ENCODE results near the gene ARID2.

ARID2 gene

GRCh38 chr12:45909041-45909713 is 179.7 kb downstream of the ARID2 start:
- H3K27me3 ChIP-seq (ENCODE audit: control insufficient read depth in 1 of 2, insufficient read depth in 2 of 2, low read length in 2 of 2) = no peaks in the 10 kb centered on the region
- no peaks in the 10 kb centered on the region for H3K9me3 ChIP-seq (ENCODE audit: low read length)
- H3K36me3 ChIP-seq (ENCODE audit: insufficient read depth, low read length) = no peaks in the 10 kb centered on the region
- no peak overlapping the region for H3K9ac ChIP-seq (ENCODE audit: low read length)
- no peaks in the 10 kb centered on the region for H3K4me1 ChIP-seq (ENCODE audit: insufficient read depth, low read length)
- no peak overlapping the region for H3K4me3 ChIP-seq (ENCODE audit: low read depth in 1 of 2, low read length in 2 of 2)
- H3K27ac ChIP-seq (ENCODE audit: low read depth, low read length) = no peak overlapping the region

- H3K9ac ChIP-seq (ENCODE audit: low read length) = no peak overlapping the region
- H3K36me3 ChIP-seq (ENCODE audit: insufficient read depth, low read length) = peaks cover 6% of the 10 kb centered on the region
- no peaks in the 10 kb centered on the region for H3K4me1 ChIP-seq (ENCODE audit: insufficient read depth, low read length)
- no peaks in the 10 kb centered on the region for H3K9me3 ChIP-seq (ENCODE audit: low read length)
- H3K27me3 ChIP-seq (ENCODE audit: control insufficient read depth in 1 of 2, insufficient read depth in 2 of 2, low read length in 2 of 2) = no peaks in the 10 kb centered on the region
- H3K4me3 ChIP-seq (ENCODE audit: low read depth in 1 of 2, low read length in 2 of 2) = no peak overlapping the region
- H3K27ac ChIP-seq (ENCODE audit: low read depth, low read length) = no peak overlapping the region
Measured at GRCh38 chr12:45912774-45913173, 183.3 kb downstream of the ARID2 start.

- Histone ChIP-seq H3K36me3 (ENCODE audit: insufficient read depth, low read length) (peaks cover 6% of the 10 kb centered on the region), H3K9ac (ENCODE audit: low read length) (no peak overlapping the region), H3K27me3 (ENCODE audit: control insufficient read depth in 1 of 2, insufficient read depth in 2 of 2, low read length in 2 of 2) (no peaks in the 10 kb centered on the region)
Measured at GRCh38 chr12:45913631-45914030, 184.1 kb downstream of the ARID2 start.

GRCh38 chr12:45914090-45914489 is 184.6 kb downstream of the ARID2 start:
- Histone ChIP-seq H3K36me3 (ENCODE audit: insufficient read depth, low read length) (peaks cover 6% of the 10 kb centered on the region), H3K4me3 (ENCODE audit: low read depth in 1 of 2, low read length in 2 of 2) (no peak overlapping the region), H3K9ac (ENCODE audit: low read length) (no peak overlapping the region), H3K27ac (ENCODE audit: low read depth, low read length) (no peak overlapping the region), H3K9me3 (ENCODE audit: low read length) (no peaks in the 10 kb centered on the region), H3K4me1 (ENCODE audit: insufficient read depth, low read length) (no peaks in the 10 kb centered on the region), H3K27me3 (ENCODE audit: control insufficient read depth in 1 of 2, insufficient read depth in 2 of 2, low read length in 2 of 2) (no peaks in the 10 kb centered on the region)

More at GRCh38 chr12:45913631-45914030, 184.1 kb downstream of the ARID2 start:
- no peak overlapping the region for H3K4me3 ChIP-seq (ENCODE audit: low read depth in 1 of 2, low read length in 2 of 2)
- H3K4me1 ChIP-seq (ENCODE audit: insufficient read depth, low read length) = no peaks in the 10 kb centered on the region
- H3K27ac ChIP-seq (ENCODE audit: low read depth, low read length) = no peak overlapping the region
- H3K9me3 ChIP-seq (ENCODE audit: low read length) = no peaks in the 10 kb centered on the region

- Histone ChIP-seq H3K9ac (ENCODE audit: low read length) (no peak overlapping the region), H3K9me3 (ENCODE audit: low read length) (no peaks in the 10 kb centered on the region), H3K27me3 (ENCODE audit: control insufficient read depth in 1 of 2, insufficient read depth in 2 of 2, low read length in 2 of 2) (no peaks in the 10 kb centered on the region), H3K36me3 (ENCODE audit: insufficient read depth, low read length) (peaks cover 6% of the 10 kb centered on the region), H3K4me3 (ENCODE audit: low read depth in 1 of 2, low read length in 2 of 2) (no peak overlapping the region), H3K27ac (ENCODE audit: low read depth, low read length) (no peak overlapping the region), H3K4me1 (ENCODE audit: insufficient read depth, low read length) (no peaks in the 10 kb centered on the region)
Measured at GRCh38 chr12:45915405-45915804, 185.9 kb downstream of the ARID2 start.

- Histone ChIP-seq H3K27me3 (ENCODE audit: control insufficient read depth in 1 of 2, insufficient read depth in 2 of 2, low read length in 2 of 2) (no peaks in the 10 kb centered on the region), H3K4me3 (ENCODE audit: low read depth in 1 of 2, low read length in 2 of 2) (no peak overlapping the region), H3K27ac (ENCODE audit: low read depth, low read length) (no peak overlapping the region), H3K36me3 (ENCODE audit: insufficient read depth, low read length) (peaks cover 11% of the 10 kb centered on the region), H3K9me3 (ENCODE audit: low read length) (no peaks in the 10 kb centered on the region), H3K4me1 (ENCODE audit: insufficient read depth, low read length) (no peaks in the 10 kb centered on the region), H3K9ac (ENCODE audit: low read length) (no peak overlapping the region)
Measured at GRCh38 chr12:45918818-45919217, 189.3 kb downstream of the ARID2 start.

GRCh38 chr12:45928309-45928708 is 198.8 kb downstream of the ARID2 start:
- no peak overlapping the region for H3K9ac ChIP-seq (ENCODE audit: low read length)
- H3K36me3 ChIP-seq (ENCODE audit: insufficient read depth, low read length) = peaks cover 46% of the 10 kb centered on the region
- H3K27ac ChIP-seq (ENCODE audit: low read depth, low read length) = no peak overlapping the region

GRCh38 chr12:45930369-45930768 is 200.9 kb downstream of the ARID2 start:
- Histone ChIP-seq H3K4me3 (ENCODE audit: low read depth in 1 of 2, low read length in 2 of 2) (no peak overlapping the region), H3K9me3 (ENCODE audit: low read length) (no peaks in the 10 kb centered on the region), H3K4me1 (ENCODE audit: insufficient read depth, low read length) (peaks cover 8% of the 10 kb centered on the region), H3K27ac (ENCODE audit: low read depth, low read length) (no peak overlapping the region), H3K9ac (ENCODE audit: low read length) (no peak overlapping the region), H3K27me3 (ENCODE audit: control insufficient read depth in 1 of 2, insufficient read depth in 2 of 2, low read length in 2 of 2) (no peaks in the 10 kb centered on the region), H3K36me3 (ENCODE audit: insufficient read depth, low read length) (peaks cover 34% of the 10 kb centered on the region)

More at GRCh38 chr12:45928309-45928708, 198.8 kb downstream of the ARID2 start:
- Histone ChIP-seq H3K9me3 (ENCODE audit: low read length) (no peaks in the 10 kb centered on the region), H3K27me3 (ENCODE audit: control insufficient read depth in 1 of 2, insufficient read depth in 2 of 2, low read length in 2 of 2) (no peaks in the 10 kb centered on the region), H3K4me1 (ENCODE audit: insufficient read depth, low read length) (no peaks in the 10 kb centered on the region), H3K4me3 (ENCODE audit: low read depth in 1 of 2, low read length in 2 of 2) (no peak overlapping the region)

GRCh38 chr12:45933504-45933903 is 204.0 kb downstream of the ARID2 start:
- Histone ChIP-seq H3K27me3 (ENCODE audit: control insufficient read depth in 1 of 2, insufficient read depth in 2 of 2, low read length in 2 of 2) (no peaks in the 10 kb centered on the region), H3K4me1 (ENCODE audit: insufficient read depth, low read length) (peaks cover 8% of the 10 kb centered on the region), H3K36me3 (ENCODE audit: insufficient read depth, low read length) (peaks cover 19% of the 10 kb centered on the region), H3K27ac (ENCODE audit: low read depth, low read length) (no peak overlapping the region), H3K4me3 (ENCODE audit: low read depth in 1 of 2, low read length in 2 of 2) (no peak overlapping the region), H3K9ac (ENCODE audit: low read length) (no peak overlapping the region), H3K9me3 (ENCODE audit: low read length) (no peaks in the 10 kb centered on the region)

- Histone ChIP-seq H3K9ac (ENCODE audit: low read length) (no peak overlapping the region), H3K27ac (ENCODE audit: low read depth, low read length) (no peak overlapping the region), H3K27me3 (ENCODE audit: control insufficient read depth in 1 of 2, insufficient read depth in 2 of 2, low read length in 2 of 2) (no peaks in the 10 kb centered on the region), H3K4me3 (ENCODE audit: low read depth in 1 of 2, low read length in 2 of 2) (no peak overlapping the region), H3K9me3 (ENCODE audit: low read length) (no peaks in the 10 kb centered on the region), H3K4me1 (ENCODE audit: insufficient read depth, low read length) (peaks cover 8% of the 10 kb centered on the region), H3K36me3 (ENCODE audit: insufficient read depth, low read length) (peaks cover 17% of the 10 kb centered on the region)
Measured at GRCh38 chr12:45934956-45935355, 205.4 kb downstream of the ARID2 start.

- Histone ChIP-seq H3K9me3 (ENCODE audit: low read length) (no peaks in the 10 kb centered on the region), H3K27ac (ENCODE audit: low read depth, low read length) (no peak overlapping the region), H3K27me3 (ENCODE audit: control insufficient read depth in 1 of 2, insufficient read depth in 2 of 2, low read length in 2 of 2) (no peaks in the 10 kb centered on the region), H3K36me3 (ENCODE audit: insufficient read depth, low read length) (peaks cover 10% of the 10 kb centered on the region), H3K4me1 (ENCODE audit: insufficient read depth, low read length) (peaks cover 6% of the 10 kb centered on the region), H3K4me3 (ENCODE audit: low read depth in 1 of 2, low read length in 2 of 2) (no peak overlapping the region), H3K9ac (ENCODE audit: low read length) (no peak overlapping the region)
Measured at GRCh38 chr12:45938566-45938965, 209.1 kb downstream of the ARID2 start.

- H3K36me3 ChIP-seq (ENCODE audit: insufficient read depth, low read length) = peaks cover 15% of the 10 kb centered on the region
- no peak overlapping the region for H3K9ac ChIP-seq (ENCODE audit: low read length)
- H3K4me1 ChIP-seq (ENCODE audit: insufficient read depth, low read length) = no peaks in the 10 kb centered on the region
- H3K9me3 ChIP-seq (ENCODE audit: low read length) = no peaks in the 10 kb centered on the region
- H3K4me3 ChIP-seq (ENCODE audit: low read depth in 1 of 2, low read length in 2 of 2) = no peak overlapping the region
- no peak overlapping the region for H3K27ac ChIP-seq (ENCODE audit: low read depth, low read length)
- H3K27me3 ChIP-seq (ENCODE audit: control insufficient read depth in 1 of 2, insufficient read depth in 2 of 2, low read length in 2 of 2) = no peaks in the 10 kb centered on the region
Measured at GRCh38 chr12:45939759-45940158, 210.3 kb downstream of the ARID2 start.
